SW 1271 (cell line): ENCODE data around the gene WSCD1.

ENCODE experiments used
- DNase-seq, 2 experiments: peaks; one replicate each; lab custom pipeline; 2025; lab: John Stamatoyannopoulos, UW

Gene WSCD1

DNA sequence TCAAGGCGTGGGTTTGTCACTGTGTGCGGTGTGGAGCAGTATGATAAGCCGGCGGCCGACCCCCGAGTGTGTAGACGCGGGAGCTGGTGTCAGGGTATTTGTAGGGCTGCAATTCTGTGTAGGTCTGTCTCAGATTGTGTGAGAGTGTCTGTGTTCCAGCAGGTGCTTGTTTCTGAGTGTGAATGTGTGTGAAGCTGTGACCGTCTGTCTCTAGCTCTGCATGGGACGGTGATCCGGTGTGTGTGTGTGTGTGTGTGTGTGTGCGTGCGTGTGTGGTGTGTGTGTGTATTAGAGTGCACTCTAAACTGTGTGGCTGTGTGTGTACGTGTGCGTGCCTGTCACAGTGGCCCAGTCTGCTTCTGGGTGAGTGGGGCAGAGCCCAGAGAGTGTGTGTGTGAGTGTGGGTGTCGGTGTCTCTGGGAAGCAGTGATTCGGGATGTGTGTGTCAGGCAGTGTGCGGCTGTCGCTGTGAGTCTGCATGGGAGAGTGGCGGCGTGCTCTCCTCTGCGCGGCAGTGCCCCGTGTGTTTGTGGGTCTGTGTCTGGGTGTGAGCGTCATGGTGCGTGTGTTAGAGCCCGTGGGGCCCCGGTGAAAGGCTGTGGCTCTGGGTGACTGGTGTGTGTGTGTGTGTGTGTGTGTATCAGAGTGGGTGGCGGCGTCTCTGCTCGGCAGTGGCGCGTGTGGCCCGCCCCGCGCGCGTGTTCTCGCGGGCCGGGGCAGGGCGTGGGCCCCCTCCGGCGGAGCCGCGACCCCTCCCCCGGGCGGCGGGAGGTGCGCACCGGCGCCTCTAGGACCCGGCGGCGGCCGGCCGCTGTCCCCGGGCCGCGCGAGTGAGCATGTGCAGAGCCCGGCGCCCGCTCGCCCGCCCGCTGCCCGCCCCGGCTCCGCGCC lies at the start of gene WSCD1:
WSCD1 (plus strand) TSS at position 841 of the 891 bp plus-strand sequence. CDS start 10,280 bp downstream, outside the sequence.
- DNase-seq, result no peak

DNA sequence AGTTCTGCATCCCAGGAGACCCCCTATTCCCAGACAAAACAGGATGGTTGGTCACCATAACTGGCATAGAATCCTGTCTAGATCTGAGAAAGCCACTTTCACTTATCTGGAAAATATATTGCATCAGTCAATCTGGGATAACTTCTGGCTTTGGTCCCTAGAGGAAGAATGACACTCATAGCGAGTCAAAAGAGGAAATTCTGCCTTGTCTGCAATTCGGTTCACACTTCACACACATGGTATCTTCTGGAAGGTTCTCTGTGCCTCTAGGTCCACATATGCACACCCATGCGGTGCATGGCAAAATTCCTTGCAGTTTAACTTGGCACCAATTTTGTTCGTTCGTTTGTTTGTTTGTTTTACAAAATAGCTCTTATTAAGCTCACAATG lies 49.2 kb upstream of the WSCD1 start:
- no peak for DNase-seq

DNA sequence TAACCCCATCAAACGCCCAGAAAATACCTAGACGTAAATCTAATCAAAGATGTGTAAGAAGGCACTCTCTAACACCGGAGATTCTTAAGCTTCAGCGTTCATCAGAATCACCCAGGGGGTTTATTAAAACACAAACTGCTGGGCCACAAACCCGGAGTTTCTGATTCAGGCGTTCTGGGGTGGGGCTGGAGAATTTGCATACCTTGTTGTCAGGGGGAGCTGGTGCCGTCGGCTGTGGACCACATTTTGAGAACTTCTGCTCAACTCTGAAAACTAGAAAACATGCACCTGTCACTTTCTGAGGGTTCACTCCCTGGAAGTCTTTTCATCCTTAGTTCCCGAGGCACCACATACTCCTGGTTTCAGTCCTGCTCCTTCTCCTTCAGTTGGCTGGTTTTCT lies 48.6 kb upstream of the WSCD1 start:
- DNase-seq, result no peak

DNA sequence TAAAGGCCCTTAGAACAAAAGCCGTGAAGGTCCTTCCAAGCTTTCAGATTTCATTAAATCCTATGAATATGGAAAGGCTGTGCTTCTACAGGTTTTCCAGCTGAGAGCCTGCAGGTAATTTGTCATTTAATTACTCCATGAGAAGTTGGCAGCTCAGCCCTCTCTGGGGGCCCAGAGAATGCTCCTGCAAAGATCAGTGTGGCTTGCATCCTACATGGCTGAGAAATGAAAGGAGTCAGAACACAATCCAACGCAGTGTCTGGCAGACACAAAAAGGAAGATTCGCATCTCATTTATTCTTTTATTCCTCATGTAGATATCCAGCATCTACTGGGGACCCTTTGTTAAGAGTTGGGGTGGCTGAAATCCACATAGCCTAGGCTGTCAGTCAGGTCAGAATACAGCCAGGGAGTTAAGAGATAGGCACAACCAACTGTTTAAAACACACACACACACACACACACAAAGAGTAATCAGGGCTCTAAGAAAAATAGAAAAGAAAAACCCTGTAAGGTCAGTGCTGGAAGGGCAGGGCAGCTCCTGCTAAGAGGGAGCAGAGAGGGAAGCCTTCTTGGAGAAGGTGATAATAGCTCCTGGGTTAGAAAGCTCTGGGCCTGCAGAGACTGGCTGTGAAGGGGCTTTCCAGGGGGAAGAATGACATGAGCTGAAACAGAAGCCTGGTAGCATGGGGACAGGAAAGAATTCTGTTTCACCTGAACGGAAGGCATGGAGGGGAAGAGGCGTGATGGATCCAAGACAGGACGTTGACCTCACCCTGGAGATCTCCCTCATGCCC lies 46.9 kb upstream of the WSCD1 start:
- DNase-seq, result no peak

DNA sequence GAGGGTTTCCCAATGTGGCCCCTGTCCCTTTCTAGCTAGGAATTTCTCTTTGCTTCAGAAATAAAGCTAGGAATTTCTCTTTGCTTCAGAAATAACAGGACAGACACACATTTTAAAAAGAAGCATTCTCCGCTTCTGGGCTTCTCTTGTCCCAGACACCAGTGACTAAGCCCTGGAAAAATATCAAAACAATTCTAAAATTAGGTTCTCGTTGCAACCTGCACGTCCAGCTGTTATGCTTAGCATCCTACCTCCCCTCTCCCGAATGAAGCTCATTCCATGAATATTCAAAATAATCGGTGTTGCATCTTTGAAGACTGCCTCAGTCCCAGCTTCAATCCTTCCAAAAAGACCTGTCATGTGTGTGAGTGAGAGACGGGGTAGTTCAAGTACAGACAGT lies 45.6 kb upstream of the WSCD1 start:
- DNase-seq, result no peak

DNA sequence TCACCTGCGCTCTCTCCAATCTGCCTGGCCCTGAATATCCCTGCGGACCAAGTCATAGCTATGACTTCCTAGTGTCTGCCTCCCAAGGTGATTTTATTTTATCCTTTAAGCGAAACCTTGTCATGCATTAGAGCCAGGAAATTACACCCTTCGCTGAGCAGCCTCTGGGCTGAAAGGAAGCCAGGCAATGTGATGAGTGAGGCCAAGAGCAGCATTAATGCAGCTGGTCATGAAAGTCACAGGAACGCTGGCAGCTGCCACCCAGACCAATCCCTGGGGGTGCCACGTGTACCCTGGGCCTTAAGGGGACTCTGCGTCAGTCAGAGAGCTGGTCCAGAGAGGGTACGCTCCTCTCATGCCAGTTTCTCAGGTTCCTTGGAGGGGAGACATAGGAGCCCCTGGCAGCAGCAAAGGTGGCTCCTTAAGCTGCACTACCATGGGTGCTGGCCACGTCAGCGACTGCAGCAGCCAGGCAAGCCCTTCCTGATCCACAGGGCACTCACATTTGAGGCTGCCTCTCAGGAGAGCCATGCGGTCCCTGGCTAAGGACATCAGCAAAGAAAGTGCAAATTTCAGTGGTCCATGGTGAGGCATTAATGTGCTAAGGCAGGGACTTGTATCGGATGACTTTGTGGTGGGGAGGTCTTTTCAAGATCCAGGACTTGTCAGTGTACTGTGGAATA lies 42.7 kb upstream of the WSCD1 start:
- DNase-seq, result no peak

DNA sequence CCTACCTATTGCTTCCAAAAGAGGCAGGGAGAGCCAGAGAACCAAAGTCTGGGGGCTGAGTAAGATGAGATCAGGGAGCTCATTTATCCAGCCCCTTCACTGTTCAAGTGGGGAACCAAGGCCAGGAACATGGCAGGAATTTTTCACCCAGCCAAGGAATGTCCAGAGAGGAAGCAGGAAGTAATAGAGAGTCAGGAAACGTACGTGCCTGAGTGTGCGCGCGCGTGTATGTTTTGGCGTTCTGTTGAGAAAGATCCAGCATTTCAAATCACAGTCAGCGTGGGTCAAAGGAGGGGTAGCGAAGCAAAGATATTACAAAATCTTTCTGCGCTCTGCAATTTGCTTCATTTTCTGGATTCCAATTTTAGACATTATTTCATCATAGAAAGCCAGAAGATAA lies 41.9 kb upstream of the WSCD1 start:
- no peak for DNase-seq

DNA sequence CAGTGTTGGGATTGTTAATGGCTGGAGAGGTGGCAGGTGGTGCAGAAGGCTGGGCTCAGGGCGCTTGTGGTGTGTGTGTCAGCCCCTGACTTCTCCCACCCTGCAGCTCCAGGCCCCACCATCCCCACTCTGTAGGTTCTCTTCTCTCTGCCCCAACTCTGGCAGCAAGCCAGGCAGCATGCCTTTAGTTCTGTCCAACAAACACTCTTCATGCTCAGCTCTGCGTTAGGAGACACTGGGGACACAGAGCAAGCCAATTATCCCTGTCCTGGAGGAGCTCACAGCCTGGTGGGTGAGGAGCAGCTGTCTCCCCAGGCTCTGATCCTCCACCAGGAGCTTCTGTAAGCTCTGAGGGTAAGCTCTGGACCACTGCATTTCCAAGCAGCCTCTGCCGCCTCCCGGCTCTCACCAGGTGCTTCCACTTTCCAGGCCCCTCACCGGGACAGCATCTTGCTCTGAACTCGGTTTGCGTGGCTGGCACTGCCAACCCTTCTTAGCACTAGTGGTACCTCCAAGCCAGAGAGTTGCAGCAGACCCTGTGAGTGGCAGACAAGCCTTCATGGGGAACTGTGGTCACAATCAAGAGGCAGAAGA lies 34.3 kb upstream of the WSCD1 start:
- DNase-seq, result no peak

DNA sequence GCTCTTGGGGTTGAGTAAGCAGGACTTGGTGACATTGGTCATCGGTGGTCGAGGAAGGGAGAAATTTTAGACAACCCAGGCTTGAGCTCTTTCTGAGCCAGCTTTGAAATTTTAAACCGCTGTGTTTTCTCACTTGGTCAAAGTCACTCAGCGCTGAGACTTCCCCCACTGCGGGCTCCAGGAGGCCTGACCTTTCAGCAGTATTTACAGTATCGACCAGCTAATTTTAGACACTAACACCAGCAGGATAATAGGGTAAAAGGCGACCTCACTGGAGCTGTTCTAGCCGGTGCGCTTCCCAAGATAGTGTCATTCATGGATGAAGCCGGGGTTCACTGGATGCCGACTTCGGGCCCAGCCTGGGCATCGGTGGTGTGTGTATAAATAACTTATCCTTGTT lies 29.7 kb upstream of the WSCD1 start:
- no peak for DNase-seq

DNA sequence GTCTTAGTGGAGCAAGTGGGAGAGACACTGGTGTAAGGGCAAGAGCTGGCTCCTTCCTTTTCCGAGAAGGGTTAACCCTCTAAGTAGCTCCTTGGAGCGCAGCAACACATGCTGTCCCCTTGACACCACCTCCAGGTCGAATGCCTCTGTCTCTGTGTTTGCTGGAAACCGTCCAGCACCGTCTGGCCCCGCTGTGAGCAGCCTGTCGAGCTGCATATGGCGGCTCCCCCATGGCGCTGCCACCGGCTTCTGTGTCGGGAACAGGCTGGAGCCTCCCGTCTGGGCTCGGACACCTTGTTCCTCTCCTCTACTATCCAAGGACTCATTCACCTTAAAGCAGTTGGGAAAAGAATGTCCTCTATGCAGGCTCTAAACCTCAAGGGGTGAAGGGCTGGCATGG lies 28.9 kb upstream of the WSCD1 start:
- DNase-seq, result no peak

DNA sequence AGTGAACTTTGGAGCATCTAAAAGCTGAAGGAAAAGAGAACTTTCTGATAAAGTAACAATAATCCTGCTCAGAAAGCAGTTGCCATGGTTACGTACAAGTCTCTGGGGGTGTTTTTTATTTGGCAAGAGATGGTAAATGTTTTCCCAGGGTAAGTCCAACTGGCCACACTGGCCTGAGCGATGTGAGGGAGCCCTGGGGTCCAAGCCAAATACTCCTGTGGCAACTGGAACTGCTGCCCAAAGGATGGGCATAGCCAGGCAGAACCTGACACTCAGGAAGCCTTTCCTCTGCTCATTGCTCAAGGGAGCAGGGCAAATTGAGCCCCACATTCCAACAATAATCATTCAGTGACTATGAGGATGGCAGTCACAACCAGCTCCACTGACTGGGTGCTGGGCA lies 26.8 kb upstream of the WSCD1 start:
- no peak for DNase-seq

DNA sequence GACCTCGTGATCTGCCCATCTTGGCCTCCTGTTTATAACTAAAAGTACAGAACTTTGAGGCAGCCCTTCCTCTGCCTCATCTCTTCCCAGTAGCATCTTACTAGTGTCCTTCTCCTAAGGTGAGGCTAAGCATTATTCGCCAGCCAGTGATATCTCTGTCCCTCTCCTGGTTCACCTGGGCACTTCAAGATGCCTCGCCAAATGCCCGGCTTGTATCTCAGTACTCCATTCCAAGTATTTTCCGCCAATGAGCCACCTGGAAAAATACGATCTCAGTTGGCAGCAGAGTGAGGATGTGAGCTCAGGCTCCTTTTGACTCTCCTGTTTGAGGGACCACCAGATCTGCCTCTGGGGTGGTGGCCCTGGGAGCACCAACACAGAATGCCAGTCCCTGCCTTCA lies 25.9 kb upstream of the WSCD1 start:
- no peak for DNase-seq

DNA sequence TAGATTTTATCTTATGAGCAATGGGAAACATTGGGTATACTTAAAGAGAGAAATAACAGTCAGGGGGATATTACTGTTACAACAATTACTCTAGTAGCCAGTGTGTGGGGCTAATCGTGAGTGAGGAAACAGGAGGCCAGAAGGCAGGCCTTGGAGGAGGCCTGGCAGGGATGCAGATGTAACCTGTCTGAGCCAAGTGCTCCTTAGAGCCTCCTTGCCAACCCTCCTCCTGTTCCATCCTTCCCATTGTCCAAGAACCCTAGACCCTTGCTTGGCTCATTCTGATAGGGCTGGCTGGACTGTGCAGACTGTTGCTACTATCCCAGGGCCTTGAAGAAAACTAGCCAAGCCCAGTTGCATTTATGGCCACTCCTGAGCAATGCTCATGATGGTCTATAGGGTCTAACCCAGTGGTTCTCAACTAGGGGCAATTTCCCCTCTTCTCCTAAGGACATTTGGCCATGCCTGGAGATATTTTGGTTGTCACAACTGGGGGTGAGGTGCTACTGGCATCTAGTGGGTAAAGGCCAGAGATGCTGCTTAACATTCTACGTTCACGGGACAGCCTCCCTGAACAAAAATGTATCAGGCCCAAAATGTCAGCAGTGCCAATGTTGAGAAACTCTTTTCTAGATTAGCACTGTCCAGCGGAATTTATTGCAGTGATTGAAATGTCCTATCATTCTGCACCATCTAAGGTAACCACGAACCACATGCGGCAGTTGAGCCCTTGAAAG lies 24.4 kb upstream of the WSCD1 start:
- DNase-seq, result no peak

DNA sequence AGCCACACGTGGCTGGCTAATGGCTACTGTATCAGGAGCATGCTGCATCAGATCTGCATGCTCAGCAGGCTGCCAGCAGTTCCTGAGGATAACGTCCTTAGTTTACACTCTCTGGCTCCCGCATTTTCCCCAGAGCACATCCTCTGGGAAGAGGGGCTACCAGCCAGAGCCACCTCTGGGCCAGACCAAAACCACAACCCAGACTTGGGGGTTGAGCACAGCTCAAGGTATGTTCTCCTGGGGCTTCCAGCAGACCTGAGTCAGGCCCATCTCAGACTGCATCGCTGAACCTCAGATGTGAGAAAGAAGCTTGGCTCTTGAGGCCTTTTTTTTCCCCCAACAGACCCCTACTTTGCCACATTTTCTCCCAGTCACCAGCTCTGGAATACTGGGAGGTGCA lies 23.7 kb upstream of the WSCD1 start:
- no peak for DNase-seq

DNA sequence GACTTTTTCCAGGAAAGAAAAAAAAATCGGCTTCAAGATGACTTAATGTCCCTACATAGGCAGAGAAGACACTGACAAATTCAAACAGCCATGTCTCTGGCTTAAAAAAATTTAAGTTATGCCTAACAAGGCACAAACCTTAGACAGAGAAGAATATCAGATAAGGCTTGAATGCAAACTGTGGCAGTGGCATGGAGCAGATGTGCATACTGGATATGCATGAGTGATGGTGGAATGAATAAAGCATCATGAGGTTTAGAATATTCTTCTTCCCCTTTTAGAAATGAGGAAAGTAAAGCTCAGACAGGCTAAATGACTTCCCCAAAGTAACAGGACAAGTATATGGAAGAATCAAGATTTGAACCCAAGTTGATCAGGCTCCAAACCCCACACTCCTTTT lies 23.2 kb upstream of the WSCD1 start:
- DNase-seq, result no peak

DNA sequence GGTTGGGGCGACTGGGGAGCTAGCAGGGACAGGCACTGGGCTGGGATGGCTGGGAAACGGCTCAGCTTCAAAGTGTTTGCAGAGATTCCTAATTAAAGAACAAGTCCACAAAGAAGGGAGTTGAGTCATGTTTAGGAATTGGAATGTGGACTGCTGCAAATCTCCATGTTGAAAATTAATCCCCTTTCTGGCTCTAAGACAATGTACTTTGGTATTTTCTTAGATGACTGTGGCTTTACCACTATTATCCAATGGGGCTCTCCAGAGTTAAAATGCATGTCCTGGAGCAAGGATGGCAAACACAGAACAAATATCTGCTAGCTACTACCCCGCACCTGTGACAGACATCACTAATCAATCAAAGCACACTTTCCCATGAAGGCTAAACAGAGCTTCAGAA lies 22.2 kb upstream of the WSCD1 start:
- DNase-seq, result no peak

DNA sequence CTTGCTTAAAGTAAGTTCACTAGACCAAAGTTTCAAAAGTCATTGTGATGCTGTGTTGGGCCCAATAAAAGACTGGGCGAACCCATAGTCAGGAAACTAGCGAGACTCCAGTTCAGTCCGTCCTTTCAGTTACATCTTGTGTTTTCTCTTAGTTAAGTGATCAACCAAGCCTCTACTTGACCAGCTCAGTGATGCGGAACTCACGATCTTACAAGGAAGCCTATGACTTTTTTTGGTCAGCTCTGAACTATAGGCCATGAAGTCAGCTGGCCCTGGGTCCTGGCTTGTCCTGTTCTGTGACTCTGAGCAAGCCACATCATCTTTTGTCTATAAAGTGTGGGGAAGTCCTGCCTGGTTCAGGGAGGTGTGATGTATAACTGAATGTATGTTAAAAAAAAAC lies 21.7 kb upstream of the WSCD1 start:
- DNase-seq, result no peak

DNA sequence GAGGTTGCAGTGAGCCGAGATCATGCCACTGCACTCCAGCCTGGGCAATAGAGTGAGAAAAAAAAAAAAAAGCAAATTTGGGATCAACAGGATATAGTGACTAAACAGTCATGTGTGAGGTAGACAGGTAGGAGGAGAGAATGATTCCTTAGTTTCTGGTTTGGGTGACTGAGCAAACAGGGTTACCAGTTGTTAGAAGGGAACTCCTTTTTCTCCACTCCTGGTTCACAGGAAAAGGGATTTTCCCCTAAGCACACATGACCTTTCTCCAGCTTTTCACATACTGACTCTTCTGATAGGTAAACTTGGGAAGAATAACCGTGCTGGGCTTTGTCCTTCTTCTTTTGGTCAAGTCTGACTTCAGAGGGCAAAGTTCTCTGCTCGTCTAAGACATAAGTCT lies 17.3 kb upstream of the WSCD1 start:
- no peak for DNase-seq

DNA sequence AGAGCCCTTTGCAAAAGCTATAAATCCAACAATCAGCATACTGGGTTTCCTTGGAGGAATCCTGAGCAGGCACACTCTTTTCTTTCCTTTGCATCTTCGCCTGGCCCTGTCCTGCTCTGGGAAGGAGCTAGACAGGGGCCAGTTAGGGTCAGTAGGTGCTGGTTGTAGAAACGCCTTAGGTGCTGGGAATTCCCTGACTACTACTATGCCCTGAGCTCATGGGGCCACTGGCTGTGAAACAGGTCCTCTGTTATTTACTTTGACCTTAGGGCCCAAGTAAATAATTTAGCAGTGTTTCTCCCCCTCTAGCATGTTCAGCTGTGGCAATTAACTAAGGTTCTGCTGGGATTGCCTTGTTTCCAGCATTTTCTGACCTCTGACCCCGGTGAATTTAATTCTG lies 15.8 kb upstream of the WSCD1 start:
- no peak for DNase-seq

DNA sequence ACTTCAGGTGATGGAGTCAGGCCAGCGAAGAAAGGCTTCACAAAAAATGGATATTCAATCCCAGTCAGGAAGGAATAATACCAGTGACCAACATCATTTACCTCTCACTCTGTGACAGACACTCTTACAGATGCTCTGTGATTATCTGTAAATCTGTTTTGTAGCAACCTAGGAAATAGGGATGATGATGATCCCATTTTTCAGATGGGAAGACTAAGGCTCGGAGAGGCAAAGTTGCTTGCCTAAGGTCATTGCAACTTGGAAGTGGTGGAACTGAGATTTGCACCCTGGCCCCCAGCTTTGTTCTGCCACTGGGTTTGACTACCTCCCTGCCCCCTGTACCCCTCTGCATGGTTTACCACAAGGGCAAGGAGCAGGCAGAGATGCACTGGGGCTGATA lies 14.1 kb upstream of the WSCD1 start:
- no peak for DNase-seq

DNA sequence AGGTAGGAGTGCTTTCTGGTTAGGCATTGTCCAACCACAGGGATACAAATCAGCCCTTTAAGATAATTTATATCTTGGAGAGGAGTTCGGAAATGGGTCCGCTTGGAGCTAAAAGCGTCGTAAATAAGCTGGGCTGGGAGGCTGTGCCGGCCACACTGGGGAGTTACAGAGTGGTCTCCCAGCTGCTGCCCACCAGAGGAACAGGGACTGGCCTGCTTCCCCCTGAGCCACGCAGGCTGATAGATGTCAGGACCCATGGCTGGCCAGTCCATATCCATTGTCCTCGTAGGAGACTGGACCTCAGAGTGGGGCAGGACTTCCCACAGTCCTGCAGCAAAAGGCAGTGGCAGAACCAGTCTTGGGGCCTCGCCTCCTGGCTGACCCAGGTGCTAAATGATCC lies 12.6 kb upstream of the WSCD1 start:
- DNase-seq, result no peak

DNA sequence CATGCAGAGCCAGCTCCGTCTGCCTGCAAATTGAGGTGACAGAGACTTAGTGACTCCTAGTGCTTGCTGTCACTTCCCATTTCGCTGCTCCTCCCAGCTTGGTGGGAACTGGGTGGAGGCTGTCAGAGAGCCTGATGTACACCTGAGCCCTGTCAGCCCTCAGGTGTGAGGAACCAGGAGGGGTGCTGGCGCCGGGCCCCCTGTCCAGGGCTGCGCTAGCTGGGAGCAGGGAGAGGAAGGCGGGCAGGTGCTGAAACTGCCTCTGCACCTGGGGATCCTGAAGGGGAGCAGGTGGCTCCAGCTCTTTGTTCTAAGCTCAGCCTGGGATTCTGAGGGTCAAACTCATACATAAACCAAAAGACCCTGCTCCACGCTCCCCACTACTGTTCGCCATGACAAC lies 10.8 kb upstream of the WSCD1 start:
- DNase-seq, result no peak
